AG08395 (cell line): Measurements from ENCODE around the gene CTXND1.

Experiments used
- DNase-seq: peaks from one replicate; pipeline ENCODE4 v3.0.0; 2012; ENCODE audit warnings: mixed read lengths, low spot score

CTXND1 gene

DNA sequence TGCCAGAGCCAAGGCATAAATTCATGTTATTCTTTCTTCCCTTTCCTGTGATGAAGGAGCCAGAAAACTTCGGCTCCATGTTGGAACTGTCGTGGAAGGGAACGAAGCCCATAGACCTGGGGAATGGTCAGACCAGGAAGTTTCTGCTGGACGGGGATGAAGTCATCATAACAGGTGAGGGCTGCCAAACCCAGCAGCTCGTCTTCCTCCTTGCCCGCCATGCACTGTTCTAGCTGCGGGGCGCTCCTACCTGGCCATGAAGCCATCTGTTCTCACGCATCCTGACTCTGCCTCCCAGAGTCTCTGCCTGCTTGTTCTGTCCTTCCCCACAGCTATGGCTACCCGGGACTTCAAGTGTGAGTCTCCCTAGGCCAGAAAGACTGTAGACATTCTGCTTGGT, 71.0 kb downstream of the CTXND1 start:
- DNase-seq: no peak

DNA sequence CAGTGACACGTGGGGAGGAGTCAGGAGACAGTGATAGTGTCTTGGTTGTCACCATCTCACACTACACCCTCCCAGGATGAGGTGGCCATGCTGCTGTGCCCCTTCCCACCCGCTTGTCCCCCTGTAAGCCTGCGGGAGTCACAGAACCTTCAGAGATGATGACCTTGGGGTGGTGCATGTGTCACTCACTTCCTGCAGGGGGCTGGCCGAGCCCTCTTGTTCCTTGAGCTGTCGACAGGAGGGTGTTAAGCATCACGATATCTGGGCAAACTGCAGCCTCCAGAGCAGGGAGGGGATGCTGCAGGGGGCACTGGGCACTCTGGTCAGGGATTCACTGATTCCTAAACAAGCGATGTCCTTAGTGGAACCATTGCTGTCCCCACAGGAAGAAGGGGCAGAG, 71.5 kb downstream of the CTXND1 start:
- DNase-seq: no peak

GRCh38 chr15:80179935-80180334, 72.1 kb downstream of the CTXND1 start:
- DNase-seq: no peak

- DNase-seq: peak; percentile 87
Measured at GRCh38 chr15:80179025-80179759, 72.8 kb downstream of the CTXND1 start.

DNA sequence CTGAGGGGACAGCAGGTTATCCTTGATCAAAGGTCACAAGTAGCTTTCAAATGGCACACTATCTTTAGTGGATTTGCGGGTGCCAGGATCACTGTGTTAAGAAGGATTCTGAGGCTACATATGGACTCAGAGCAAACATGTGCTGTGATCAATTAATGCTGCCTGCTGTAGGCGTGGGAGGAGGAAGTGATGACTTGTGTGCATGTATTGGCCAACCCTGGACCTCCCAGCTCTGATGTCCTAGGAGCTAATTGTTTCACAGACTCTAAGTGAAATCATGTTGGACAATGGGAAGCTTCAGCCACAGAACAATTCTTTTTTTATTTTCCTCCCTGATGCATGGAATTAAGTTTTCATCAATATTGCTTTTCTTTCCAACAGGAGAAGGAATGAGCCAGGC, 74.9 kb downstream of the CTXND1 start:
- DNase-seq: no peak

- DNase-seq: no peak
Measured at GRCh38 chr15:80176443-80176842, 75.6 kb downstream of the CTXND1 start.

DNA sequence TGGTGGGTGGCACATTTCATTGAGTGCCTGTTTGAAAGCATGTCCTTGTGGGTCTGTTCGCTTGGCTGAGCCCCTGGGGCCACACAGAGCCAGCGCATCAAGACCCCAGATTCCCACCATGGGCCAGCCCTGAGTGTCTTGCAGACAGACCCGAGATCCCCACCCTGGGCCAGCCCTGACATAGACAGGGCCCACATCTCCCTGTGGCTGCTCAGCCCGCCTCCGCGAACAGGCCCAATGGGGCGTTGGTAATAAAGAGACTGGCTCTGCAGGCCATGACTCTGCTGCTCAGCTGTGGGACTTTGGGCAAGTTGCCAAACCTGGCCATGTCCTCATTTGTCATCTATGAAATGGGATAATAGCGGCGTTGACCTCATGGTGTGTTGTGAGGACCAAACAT, 76.6 kb downstream of the CTXND1 start:
- no peak for DNase-seq

DNA sequence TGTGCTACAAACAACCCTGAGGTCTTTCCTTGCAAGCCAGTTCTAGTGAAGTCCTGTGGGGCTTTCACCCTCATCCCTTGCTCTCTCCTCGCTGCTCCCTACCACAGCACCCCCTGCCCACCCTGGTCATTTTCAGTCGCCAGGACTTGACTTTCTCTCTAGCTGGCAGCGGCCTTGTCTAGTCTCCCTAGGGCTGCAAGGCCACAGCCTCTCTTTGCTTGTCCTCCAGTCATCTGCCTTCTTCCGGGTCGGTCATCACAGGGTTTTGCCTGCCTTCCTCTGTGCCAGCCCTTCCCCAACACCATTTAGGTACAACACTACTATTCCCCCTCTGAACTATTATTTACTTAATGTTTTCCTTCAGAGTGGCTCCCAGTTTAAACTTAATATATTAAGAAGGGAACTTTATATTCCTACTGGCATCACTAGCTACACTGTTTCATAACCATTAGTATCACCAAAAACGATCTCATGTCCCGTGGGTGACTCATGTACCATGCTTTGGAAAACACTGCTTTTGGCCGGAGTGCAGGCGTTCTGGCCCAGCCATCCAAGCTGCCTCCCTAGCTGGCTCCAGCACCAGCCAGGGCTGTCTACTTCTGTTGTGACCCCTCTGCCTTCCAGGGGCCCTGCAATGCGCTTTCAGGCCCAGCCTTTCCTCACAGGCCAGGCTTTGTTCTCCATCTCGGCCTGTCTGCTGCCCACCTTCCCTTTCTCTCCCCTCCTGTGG, 77.8 kb downstream of the CTXND1 start:
- peak; percentile 88 for DNase-seq

DNA sequence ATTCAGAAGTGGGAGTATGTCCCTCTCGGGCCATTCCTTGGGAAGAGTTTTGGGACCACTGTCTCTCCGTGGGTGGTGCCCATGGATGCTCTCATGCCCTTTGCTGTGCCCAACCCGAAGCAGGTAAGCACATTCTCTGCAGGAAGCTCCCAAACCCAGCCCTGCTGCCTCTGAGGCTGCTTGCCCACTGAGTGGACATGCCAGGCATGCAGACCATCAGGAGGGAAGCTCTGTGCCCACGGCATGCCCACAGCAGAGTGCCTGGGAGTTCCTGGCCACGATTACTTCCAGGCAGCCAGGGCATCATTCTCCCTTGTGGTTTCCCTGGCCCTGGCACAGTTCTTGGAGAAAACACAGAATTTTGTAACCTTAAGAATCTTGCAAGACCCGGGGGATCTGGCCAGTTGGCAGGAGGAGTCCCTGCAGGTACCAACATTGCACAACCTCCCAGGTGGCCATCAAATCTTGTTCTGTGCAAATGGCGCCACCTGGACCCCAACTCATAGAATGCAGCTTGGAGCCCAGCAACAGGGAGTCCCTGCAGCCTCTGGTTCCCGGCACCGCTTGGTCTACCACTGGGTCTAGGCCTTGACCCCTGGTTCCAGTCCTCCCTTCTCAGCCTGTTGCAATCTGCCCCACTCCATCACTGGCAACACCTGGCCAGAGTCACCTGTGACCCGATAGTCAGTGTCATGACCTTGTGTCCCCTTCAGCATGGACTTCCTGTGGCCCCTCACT, 78.8 kb downstream of the CTXND1 start:
- peak; percentile 18 for DNase-seq

- DNase-seq: no peak
Measured at GRCh38 chr15:80172401-80172800, 79.6 kb downstream of the CTXND1 start.

DNA sequence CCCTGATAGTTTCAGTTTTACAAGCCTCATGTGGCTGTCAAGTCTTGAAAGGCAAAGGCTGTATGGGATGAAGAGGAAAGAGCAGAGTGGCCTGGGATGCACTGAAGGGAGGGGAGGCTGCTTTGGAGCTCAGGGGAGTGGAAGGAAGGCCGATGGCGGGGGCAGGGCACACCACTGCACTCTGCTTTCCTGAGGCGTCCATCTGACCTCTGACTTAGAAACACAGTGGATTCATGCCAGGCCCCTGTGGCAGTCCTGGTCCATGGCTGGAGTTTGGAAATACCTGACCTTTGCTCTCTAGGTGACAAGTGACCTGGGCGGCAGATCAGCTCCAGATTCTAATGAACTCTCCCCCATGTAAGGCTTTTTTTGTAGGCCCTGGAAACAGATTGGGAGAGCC, 80.2 kb downstream of the CTXND1 start:
- no peak for DNase-seq

DNA sequence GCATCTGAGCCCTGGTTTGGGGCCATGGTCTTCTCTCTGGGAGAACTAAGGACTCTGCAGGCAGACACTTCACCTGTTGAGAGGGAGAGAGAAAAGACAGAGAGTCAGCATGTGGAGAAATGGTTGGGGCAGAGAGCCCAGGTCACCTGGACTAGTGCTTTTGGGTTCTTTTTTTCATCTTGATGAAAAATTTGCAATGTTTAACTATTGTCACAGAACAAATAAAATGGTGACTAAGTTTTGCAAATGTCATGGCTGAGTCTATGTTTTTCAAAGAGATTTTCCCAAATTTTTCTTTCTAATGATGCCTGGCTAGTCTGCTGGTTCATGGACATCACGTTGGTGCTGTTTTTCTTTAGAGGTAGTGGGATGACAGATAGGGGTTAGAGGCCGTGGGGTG, 81.4 kb downstream of the CTXND1 start:
- no peak for DNase-seq

DNA sequence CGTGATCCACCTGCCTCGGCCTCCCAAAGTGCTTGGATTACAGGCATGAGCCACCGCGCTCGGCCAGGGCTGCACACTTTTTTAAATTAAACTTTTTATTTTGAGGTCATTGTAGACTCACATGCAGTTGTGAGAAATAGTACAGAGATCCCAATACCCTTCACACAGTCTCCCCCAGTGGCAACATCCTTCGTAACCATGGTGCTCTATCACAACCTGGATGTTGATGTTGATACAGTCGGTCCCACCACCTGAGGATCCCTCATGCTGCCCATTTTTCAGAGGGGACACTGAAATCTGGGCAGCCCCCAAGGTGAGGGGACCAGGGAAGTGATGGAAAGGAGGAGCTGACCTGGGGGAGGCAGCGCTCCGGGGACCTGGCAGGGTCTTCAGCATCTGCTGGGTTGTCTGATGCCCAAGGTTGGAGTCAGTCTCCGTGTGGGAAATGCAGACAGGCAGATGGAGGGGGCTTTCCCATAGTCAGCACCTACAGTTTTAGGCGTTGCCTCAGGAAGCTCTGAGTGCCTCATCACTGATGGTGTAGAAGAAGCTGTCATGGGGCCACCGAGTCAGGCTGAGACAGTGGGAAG, 82.2 kb downstream of the CTXND1 start:
- DNase-seq: no peak

- DNase-seq: no peak
Measured at GRCh38 chr15:80168421-80168820, 83.6 kb downstream of the CTXND1 start.

DNA sequence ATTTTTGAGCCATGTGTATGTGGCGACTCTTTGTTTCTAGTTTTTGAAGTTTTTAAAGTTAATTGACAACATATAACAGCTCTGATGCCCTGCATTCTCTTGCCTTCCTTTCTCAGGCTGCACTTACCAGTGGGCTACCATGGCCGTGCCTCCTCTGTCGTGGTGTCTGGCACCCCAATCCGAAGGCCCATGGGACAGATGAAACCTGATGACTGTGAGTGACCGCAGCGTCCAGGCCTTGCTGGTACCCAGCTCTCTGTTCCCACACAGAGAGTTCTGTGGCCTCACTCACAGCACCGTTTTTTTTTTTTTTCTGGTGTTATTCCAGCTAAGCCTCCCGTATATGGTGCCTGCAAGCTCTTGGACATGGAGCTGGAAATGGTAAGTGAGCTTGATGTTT, 84.1 kb downstream of the CTXND1 start:
- no peak for DNase-seq

- no peak for DNase-seq
Measured at GRCh38 chr15:80163897-80164296, 88.1 kb downstream of the CTXND1 start.

GRCh38 chr15:80163217-80163616, 88.8 kb downstream of the CTXND1 start:
- no peak for DNase-seq

GRCh38 chr15:80162059-80162554, 89.9 kb downstream of the CTXND1 start:
- no peak for DNase-seq

DNA sequence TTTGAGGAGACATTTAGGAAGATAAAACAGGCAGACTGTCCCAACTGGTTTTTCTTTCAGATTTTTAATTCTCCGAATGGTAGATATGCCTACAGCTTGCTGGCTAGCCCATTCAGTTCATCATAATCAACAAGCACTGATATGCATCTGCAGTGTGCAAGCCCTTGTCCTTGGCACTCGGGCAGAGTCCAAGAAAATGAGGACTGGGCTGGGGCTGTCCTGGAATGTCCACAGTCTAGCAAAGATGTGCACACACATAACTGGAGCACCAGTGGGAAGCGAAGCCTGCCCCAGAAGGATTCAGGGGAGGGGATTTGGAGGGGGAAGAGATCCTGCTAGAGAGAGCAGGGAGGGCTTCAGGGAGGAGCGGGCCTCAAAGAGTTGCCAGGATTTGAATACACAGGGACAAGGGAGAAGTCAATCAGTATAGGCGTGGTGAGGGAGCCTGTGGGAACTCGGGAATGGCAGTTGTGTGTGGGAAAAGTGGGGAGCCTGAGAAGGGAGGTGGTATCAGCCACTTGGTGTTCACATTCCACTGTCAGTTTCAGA, 90.5 kb downstream of the CTXND1 start:
- DNase-seq: no peak

- DNase-seq: peak; percentile 88
Measured at GRCh38 chr15:80160570-80161156, 91.3 kb downstream of the CTXND1 start.

DNA sequence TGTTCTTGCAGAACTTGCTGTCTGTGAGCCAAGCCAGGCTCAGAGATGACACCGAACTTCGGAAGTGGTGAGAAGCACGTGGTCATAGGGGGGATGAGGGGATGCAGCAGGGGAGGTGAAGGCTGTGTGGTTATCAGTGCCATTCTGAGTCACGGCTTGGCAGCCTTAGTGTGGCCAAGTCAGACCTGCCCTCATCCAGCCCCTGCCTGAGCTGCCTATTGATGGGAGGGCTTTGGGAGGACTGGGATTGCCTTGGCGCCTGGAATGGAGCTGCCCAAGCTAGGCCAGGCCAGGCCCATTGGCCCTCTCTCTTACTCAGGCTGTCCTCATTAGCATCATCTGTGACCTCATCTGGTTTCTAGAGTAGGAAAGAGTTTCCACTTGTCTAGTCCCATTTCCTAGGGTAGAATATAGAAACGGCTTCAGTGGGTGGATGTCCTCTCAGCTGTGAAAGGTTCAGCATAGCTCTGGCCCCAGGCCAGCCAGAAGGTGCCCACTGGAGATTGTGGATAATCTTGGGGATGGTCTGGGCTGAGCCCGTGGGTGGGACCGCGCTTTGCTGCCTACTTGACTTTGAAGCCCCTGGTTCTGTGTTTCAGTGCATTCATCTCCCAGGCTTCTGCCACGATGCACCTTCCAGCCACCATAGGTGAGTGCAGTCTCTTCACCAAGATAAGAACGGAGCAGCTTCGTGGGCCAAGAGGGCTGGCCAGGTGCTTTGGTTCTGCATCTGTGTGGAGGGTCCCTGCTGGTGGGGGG, 92.0 kb downstream of the CTXND1 start:
- DNase-seq: no peak
